ENCODE data around the gene RPS15.
A peak's percentile ranks its signal among the peaks of the same experiment; 100 is the strongest.

The RPS15 gene

DNA sequence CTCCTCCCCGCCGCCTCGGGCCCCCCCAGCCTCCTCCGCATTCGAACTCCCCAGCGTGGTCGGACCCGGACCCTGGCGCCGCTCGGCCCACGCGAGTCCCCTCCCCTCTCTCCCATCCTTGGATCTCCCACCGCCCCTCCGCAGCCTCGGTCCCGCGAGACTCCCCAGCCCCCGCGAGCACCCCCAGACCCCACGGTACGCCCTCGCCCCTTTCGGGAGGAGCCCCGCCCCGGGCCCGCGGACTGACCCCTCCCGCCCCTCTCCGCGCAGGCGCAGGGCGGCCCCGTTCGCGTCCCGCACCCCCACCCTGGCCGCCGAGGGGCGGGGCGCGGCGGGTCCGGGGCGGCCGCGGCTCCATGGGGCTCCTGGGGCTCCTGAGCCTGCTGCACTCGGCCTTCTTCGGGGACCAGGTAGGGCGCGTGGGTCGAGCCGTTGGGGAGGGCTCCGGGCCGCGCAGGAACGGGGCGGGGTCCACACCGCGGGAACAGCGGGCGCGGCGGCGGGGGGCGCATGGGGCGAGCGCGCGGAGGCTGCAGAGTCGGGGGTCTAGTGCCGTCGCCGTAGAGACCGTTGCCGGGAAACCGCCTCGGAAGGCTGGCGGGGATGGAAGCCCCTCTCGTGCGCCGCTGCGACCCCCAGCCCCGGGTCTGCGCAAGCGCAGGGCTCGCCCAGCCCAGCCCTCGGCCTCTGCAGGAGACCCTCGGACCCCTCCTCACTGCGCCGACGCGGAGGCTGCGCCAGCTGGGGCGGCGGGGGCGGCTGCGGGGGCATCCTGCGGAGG is 7.9 kb downstream of the RPS15 start:
- peak in 39 of 42 donors; percentile 55 to 86 (median 72) for DNase-seq
- intact Hi-C loops (cut with DNase I), result no loop called here

DNA sequence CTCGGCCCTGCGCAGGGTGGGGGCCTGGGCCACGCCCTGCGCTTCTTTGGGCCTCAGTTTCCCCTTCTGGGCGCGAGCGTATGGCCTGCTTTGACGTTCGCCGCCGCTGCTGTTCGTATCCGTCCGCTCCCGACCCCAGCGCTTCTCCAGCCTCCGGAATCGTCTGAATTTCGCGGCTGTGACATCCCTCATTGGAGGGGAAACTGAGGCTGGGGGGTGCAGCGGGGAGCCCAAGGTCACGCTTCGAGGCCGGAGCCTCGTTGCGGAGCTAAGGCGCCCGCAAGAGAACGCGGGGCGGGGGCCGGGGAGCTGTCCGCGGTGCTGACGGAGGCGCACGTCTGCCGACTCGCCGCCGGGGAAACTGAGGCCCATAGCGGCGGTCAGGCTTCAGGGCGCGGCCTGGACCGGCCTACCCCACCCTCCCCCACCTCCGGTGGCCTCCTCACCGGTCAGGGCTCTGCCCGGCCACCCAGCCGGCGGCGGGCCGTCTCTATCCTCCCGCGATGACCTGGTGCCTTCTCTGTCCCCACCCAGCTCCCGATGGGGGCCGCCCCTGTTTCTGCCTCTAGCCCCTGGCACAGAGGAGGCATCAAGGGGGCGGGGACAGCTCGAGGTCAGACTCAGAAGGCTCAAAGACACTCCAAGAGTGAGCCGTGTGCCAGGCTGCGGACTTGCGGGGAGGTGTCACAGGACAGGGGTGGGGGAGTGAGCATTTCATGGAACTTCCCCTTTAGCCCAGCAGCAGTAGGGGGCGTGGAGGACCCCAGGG is 8.7 kb downstream of the RPS15 start:
- intact Hi-C loops (cut with DNase I), result no loop called here
- DNase-seq, result peak in 5 of 42 donors; percentile 36 to 69 (median 48)

DNA sequence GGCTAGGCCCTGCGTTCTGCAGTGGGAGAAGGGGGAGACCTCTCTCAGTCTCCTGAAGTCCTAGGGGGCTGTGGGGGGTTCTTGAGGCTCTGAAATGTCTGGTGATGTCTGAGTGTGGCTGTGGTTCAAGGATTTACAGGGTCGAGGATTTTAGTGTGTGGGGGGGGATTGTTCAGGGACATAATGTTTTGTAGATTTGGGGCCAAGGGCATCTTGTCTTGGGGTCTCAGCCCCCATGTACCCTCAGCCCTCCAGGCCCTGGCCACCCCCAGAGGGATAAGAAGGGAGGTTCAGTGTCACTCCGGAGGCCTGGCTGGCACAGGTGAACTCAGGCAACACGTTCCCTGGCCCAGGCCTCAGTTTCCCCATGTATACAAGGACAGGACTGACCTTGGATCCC is 9.3 kb downstream of the RPS15 start:
- no peak for DNase-seq
- intact Hi-C loops (cut with DNase I), result no loop called here

DNA sequence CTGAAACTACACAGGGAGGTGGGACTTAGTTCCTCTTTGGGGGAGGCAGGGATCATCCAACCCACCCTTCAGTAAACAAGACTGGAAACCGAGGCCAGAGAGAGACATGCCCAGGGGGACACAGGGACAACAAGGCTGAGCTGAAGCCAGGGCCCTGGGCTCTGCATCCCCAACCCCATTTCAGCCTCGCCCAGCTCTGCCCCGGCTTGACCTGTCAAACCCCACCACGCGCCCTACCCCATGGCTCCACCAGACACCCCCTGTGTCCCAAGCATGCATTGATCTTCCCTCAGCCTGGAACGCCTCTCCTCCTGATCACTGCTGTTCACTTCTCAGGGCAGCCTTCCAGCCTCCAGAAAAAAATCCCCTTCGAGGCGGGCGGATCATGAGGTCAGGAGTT is 9.7 kb downstream of the RPS15 start:
- intact Hi-C loops (cut with DNase I), result no loop called here

DNA sequence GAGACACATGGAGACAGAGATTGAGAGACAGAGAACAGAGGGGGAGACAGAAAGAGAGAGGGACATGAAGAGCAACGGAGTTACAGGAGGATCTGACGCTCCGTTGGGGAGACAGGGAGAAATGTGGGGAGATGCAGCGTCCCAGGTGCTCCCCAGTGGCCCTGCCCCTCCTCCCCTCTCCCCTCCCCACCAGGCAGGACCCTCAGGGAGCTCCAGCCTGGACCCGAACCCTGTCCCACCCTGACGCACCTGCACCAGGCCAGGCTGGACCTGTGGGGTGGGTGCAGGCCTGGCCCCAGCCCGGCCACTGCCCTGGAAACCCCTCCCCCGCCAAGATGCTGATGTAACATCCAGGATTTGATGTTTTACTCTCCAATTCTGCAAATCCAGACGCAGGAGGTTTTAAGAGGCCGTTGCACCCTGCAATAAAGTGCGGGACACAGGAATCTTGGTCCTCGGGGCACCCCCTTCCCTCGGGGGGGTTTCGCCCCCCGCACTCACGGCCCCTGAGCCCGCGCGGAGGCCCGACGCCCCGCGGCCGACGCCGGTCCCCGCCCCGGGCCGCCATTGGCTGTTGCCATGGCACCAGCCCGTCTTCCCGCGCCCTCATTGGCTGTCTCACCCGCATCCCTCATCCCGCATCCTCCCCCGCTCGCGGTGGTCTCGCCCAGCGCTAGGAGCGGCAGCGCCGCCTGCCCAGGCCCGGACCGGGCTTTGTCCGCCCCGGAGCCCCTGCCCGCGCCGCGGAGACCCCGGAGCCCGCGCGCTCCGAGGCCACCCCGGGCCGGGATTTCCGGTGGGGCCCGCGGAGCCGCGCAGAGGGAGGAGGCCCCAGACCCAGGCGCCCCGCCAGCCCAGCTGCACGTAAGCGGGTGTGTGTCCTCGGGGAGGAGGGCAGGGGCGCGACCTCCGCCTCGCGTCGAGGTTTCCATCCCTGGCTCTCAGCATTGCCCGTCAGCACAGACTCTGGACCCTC is 11.6 kb downstream of the RPS15 start, which contains the start of gene APC2:
TSS of gene APC2 (plus strand) at position 655 of the 976 bp plus-strand sequence. CDS start 2,881 bp downstream, outside the sequence.
- peak; percentile 79 to 97 (median 94) for DNase-seq

More for the DNA sequence above, 9.7 kb downstream of the RPS15 start:
- no peak for DNase-seq

DNA sequence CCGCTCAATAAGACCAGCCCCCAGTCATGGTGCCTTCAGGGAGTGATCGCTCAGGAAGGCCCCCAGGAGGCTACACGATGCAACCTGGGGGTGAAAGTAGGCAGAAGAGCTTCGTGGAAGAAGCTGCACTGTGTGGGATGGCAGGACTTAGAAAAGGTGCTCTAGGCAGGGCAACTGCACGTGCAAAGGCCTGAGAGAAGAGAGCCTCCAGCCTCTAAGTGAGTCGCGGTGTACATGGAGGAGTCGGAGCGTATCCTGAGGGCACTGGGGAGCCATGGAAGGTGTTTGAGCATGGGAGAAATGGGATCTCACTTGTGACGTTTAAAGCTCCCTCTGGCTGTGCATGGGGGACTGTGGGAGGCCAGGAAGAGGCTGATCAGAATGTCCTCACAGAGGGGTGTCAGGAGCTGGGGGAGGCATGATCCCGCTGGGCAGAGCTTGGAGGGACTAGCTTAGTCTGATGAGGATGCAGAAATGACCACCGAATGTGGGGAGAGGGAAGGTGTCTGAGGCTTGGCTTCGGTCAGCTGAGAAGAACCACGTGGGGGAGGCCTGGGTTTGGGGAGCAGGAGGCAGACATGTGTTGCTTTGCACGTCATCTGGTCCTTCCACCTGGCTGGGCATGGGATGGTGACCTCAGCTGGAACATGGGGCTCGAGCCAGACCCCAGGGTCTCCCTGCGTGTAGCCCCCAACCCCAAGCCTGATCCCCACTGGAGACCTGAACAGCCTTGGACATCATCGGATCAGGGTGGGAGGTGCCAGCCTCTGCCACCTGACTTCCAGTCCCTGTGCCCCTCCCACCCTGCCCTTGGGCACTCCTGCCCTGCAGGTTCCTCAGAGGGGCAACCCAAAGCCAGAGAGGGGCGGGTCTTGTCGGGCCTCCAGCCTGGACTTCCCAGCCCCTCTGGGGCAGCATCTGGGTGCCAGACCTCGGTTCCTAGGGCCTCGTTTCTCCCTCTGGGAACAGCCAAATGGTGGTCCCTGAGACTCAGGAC is 12.8 kb downstream of the RPS15 start:
- peak in 23 of 42 donors; percentile 34 to 80 (median 57) for DNase-seq
- intact Hi-C loops (cut with DNase I), result no loop called here

More for the DNA sequence above, 11.6 kb downstream of the RPS15 start, which contains the start of gene APC2:
- intact Hi-C loops (cut with DNase I), result no loop called here

DNA sequence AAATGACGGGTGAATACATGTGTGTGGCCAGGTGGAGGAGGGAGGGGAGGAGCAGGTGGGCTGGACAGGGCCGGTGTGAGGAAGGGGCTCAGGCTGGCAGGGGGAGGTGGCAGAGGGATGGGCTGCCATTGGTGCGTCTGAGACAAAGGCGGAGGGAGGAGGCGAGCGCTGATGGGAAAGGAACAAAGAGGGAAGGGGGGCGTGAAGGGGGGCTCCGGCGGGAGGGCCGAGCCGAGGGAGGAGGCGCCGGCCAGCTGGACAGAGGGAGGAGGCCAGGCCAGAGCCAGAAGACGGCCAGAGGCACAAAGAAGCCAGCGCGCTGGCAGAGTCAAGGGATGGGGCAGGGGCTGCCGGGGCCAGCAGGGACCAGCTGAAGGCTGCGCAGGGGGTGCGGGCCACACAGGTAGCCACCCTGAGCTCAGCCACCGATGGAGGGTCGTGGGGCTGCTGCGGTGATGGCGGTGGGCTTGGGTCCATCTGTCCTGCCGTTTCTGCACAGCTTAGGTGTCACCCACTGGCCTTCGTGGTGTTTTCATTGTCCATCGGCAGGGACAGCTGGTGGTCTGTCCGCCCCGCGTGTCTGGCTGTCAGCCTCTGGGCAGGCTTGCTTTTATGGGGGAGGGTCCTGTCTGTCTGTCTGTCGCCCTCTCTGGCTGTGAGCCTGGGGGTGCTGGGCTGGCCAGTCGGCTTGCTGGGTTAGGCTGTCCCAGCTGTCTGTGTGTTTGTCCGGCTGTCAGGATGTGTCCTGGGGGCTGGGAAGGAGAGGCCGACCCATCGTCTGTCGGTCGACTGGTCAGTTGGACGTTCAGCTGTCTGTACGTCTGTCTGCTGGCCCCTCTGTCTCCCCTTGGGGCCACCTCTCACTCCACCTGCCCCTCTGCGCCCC is 14.0 kb downstream of the RPS15 start:
- intact Hi-C loops (cut with DNase I), result no loop called here

DNA sequence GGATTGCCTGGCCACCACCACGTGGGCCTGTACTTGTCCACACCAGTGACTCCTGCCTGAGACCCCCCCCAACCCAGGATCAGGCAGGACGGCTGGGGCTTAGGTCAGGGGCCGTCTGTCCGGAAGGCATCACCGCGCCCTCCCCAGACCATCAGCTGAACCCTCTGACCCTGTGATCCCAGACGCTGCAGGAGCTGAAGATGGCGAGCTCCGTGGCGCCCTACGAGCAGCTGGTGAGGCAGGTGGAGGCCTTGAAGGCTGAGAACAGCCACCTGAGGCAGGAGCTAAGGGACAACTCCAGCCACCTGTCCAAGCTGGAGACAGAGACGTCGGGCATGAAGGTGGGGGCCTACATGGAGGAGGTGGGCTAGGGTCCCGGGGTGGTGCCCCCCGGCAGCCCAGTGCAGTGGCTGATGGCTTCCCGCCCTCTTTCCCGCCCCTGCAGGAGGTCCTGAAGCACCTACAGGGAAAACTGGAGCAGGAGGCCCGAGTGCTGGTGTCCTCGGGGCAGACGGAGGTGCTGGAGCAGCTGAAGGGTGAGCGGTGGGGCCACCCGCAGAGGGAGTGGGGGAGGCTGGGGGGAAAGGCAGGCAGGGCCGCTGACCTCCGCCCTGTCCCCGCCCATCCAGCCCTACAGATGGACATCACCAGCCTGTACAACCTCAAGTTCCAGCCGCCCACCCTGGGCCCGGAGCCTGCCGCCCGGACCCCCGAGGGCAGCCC is 14.8 kb downstream of the RPS15 start:
- peak in 3 of 42 donors; percentile 26 to 42 (median 37) for DNase-seq
- intact Hi-C loops (cut with DNase I), result no loop called here

More for the DNA sequence above, 14.0 kb downstream of the RPS15 start:
- DNase-seq, result peak; percentile 63 to 94 (median 82)

DNA sequence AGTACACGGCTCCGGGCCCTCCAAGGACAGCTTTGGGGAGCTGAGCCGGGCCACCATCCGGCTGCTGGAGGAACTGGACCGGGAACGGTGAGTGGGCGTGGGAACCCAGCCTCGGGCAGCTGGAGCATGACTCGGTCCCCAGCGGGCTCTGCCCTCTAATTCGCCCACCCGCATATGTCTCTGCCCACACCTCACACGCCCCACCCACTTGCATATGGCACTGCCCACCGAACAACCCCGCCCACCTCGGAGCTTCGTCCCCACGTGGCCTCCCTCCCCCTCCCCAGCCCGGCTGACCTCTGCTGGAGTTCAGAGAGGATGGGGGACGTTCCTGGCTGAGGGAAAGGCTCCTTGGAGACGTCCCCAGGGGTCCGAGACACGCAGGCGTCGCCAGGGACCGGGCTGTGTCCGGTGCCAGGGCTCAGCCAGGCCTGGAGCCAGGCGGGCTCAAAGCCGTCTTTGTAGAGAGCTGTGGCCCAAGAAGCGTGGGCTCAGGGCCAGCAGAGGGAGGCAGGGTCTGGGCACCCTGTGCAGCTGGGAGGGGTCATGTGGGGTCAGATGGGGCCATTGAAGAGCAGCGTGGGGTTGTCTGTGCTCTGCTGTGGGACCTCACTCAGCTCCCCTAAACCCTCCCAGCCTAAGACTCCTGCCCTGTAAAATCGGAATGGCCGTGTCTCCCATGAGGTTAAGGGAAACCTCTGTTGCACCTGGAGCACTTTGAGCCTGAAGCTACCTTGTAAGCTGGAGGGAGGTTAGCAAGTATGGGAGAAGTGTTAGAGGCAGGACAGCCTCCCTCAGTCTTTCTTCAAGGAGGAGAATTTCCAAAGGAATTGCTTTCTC is 15.5 kb downstream of the RPS15 start:
- intact Hi-C loops (cut with DNase I), result no loop called here
- peak; percentile 92 to 99 (median 96) for DNase-seq

DNA sequence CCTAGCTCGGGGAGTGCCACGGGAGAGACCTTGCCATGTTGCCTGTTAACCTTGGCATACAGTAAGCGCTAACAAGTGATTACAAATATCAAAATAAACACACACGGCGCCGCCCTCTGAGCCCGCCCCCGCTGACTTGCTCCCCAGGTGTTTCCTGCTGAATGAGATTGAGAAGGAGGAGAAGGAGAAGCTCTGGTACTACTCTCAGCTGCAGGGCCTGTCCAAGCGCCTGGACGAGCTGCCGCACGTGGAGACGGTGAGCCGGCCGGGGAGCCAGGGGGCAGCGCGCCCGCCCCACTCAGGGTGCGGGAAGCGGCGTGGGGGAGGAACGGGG is 16.8 kb downstream of the RPS15 start:
- intact Hi-C loops (cut with DNase I), result no loop called here
- DNase-seq, result no peak

DNA sequence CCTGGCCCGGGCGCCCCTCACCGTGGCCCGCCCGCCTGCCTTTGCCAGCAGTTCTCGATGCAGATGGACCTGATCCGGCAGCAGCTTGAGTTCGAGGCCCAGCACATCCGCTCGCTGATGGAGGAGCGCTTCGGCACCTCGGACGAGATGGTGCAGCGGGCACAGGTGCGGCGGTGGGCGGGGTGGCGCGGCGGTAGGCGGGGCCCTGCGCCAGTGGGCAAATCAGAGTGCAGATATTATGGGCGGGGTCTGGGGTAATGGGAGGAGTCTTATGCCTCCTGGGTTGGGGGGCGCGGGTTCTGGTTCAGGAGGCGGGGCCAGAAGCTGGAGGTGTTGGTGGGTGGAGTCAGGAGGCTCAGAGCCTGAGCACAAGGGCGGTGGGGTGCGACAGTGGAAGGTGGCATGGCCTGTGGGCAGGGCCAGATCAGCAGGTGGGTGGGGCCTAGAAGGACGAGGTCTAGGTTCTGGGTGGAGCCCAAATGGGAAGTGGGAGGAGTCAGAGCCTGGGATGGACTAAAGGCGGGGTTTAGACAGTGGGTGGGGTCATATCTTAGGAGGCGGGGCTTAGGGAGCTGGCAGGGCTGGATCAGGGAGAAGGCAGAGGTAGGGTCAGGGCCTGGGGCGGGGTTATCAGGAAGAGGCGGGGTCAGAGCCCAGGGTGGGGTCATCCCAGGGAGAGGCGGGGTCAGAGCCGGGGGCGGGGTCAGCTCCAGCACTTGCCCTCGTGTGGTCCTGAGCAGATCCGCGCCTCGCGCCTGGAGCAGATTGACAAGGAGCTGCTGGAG is 17.3 kb downstream of the RPS15 start:
- intact Hi-C loops (cut with DNase I), result no loop called here
- peak in 26 of 42 donors; percentile 37 to 79 (median 60) for DNase-seq

DNA sequence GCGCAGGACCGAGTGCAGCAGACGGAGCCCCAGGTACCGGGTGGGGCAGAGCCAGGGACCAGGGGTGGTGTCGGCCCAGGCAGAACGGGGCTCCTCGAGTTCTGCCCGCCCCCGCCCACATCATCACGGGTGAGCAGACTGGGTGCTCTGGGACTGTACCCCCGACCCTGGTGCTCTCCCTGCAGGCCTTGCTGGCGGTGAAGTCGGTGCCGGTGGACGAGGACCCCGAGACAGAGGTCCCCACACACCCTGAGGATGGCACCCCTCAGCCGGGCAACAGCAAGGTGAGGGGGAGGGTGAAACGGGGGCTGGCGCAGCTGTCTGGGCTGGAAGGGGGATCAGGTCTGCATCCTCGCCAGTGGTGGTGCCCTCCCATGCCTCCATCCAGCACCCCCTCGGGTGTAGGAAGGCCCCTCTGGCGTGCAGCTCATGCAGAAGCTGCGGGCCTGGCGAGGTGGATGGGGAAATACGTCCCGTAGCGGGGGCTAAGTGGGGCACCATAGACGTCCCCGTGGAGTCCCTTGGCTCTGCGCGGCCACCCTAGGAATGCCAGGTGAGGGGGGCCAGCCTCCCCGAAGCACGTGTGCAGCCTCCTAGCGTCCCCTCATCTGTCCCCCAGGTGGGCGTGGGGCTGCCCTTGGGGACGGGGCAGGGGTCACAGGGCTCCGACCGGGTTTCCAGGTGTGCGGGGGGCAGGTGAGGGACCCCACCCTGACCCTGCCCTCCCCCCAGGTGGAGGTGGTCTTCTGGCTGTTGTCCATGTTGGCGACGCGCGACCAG is 18.1 kb downstream of the RPS15 start:
- intact Hi-C loops (cut with DNase I), result no loop called here
- peak in 1 of 42 donors; percentile 4 for DNase-seq

DNA sequence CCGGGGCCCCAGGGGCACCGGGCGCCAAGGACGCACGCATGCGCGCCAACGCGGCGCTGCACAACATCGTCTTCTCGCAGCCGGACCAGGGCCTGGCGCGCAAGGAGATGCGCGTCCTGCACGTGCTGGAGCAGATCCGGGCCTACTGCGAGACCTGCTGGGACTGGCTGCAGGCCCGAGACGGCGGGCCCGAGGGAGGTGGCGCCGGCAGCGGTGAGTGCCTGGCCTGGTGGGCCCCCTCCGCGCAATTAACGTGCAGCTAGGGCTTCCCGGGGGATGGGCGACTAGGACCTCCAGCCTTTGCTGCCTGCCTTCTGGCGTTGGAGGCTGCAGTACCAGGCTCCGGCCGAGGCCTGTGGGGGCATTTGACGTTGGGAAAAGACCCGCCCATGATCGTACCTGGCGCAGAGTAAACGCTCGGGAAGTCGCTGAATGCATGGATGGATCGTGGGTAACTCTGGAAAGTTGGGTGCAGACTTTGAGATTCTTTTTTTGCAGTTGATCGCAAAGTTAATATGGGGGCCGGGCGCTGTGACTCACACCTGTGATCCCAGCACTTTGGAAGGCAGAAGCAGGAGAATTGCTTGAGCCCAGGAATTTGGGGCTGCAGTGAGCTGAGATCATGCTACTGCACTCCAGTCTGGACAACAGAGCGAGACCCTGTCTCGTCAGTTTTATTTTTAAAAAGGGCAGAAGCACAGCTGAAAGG is 19.0 kb downstream of the RPS15 start:
- DNase-seq, result peak in 6 of 42 donors; percentile 26 to 63 (median 54)
- intact Hi-C loops (cut with DNase I), result no loop called here
